A673 (cell line): ENCODE results near the gene USP31. TPM values are rescaled to one million over a fixed set of nuclear protein-coding genes. Genes with fewer than 3 reads are reported as not detected.
"Not testable (repeated sequence)": the region's sequence is repeated elsewhere in the genome, so short reads cannot be mapped to it uniquely, and the experiment has no call there.

Source experiments
- BruUV-seq: library from RNA; stranded (reverse); fragments of 400-500 nt; replicated peaks from 2 replicates; lab custom pipeline; 2021; lab: Mats Ljungman, UMichigan
- CTCF ChIA-PET: fragments of 300-600 bp; sonication (Branson Sonifier 250); formaldehyde crosslinking; loops from one replicate; lab custom pipeline; 2022; ENCODE audit warnings: antibody characterized with exemption; lab: Charles Lee
- POLR2A ChIA-PET: fragments of 300-600 bp; sonication (Branson Sonifier 250); formaldehyde crosslinking; loops from one replicate; lab custom pipeline; 2022; ENCODE audit warnings: antibody characterized with exemption; ENCODE audit not compliant: low non-redundant PET; lab: Charles Lee
- DNase-seq: peaks from one replicate; pipeline ENCODE4 v3.0.0-alpha.2; 2015; ENCODE audit warnings: low spot score
- H3K27ac ChIP-seq: fragments of 200-600 bp; sonication (generic); 2 replicates; pipeline ENCODE4 v1.5.1; 2016; ENCODE audit warnings: mixed run types, low read depth, mild to moderate bottlenecking, mixed read lengths, antibody characterized with exemption, low read length; ENCODE audit not compliant: poor library complexity, severe bottlenecking
- H3K27me3 ChIP-seq: fragments of 200-600 bp; sonication (generic); replicated peaks from 2 replicates; pipeline ENCODE4 v1.6.1; 2017; ENCODE audit warnings: mixed run types, low read depth, mild to moderate bottlenecking, mixed read lengths, antibody characterized with exemption, low read length; ENCODE audit not compliant: insufficient read depth, poor library complexity
- H3K36me3 ChIP-seq: fragments of 200-600 bp; sonication (generic); 2 replicates; pipeline ENCODE4 v1.6.1; 2016; ENCODE audit warnings: mixed run types, mild to moderate bottlenecking, mixed read lengths, antibody characterized with exemption, low read length; ENCODE audit not compliant: insufficient read depth, poor library complexity, severe bottlenecking
- H3K4me1 ChIP-seq: fragments of 200-600 bp; sonication (generic); 2 replicates; pipeline ENCODE4 v1.6.1; 2017; ENCODE audit warnings: mixed run types, mild to moderate bottlenecking, mixed read lengths, antibody characterized with exemption, low read length; ENCODE audit not compliant: insufficient read depth, poor library complexity, severe bottlenecking
- H3K4me3 ChIP-seq: fragments of 200-600 bp; sonication (generic); 2 replicates; pipeline ENCODE4 v1.5.1; 2016; ENCODE audit warnings: low read depth, mixed run types, mild to moderate bottlenecking, mixed read lengths, low read length; ENCODE audit not compliant: poor library complexity, severe bottlenecking
- H3K9me3 ChIP-seq: fragments of 200-600 bp; sonication (generic); 2 replicates; pipeline ENCODE4 v1.6.1; 2016; ENCODE audit warnings: mixed run types, low read depth, mild to moderate bottlenecking, mixed read lengths, antibody characterized with exemption, low read length; ENCODE audit not compliant: poor library complexity, severe bottlenecking
- CTCF ChIP-seq: fragments of 300-800, 200-600 bp; sonication (generic); conservative IDR thresholded peaks from 2 replicates; pipeline ENCODE4 v1.5.1; 2017; ENCODE audit warnings: low read depth, mild to moderate bottlenecking, antibody characterized with exemption, low read length, moderate library complexity, mixed read lengths
- EZH2 ChIP-seq: fragments of 200-600 bp; sonication (generic); IDR thresholded peaks from 2 replicates; pipeline ENCODE4 v1.6.1; 2017; ENCODE audit warnings: borderline replicate concordance, low read depth, mild to moderate bottlenecking, mixed read lengths, antibody characterized with exemption, low read length; ENCODE audit not compliant: poor library complexity, severe bottlenecking
- intact Hi-C: fragments of 100-400 bp; cut with micrococcal nuclease; formaldehyde crosslinking; loops from one replicate; pipeline ENCODE4 v1.10.0; 2022; ENCODE audit not compliant: unreplicated experiment
- total RNA-seq: library from RNA; stranded (reverse); gene quantifications from 2 replicates; pipeline ENCODE4 v1.2.3, GENCODE V29; 2021

USP31 gene
- total RNA-seq, 1 experiment from 2014 or later: 34.4 TPM

- BruUV-seq: no TSS peak
- ChIA-PET POLR2A (no interaction called here), CTCF (interaction anchor here (0.5 to 0.6 kb wide), 2 partner anchors 11 to 63 kb away, joined by 3 to 8 read pairs; no protein-coding TSS in a partner anchor)
- TF ChIP-seq CTCF (no peak), EZH2 (no peak)
- no peaks in the 10 kb centered on the region for H3K27me3 ChIP-seq
- intact Hi-C loops: no loop called here
- DNase-seq: no peak
- peak overlapping the region; percentile 75 for H3K4me3 ChIP-seq
- peak overlapping the region; percentile 38 for H3K27ac ChIP-seq
- H3K9me3 ChIP-seq: no peaks in the 10 kb centered on the region
- no peaks in the 10 kb centered on the region for H3K36me3 ChIP-seq
- H3K4me1 ChIP-seq: peaks cover 57% of the 10 kb centered on the region
Measured at GRCh38 chr16:23146877-23147601, 2.2 kb downstream of the USP31 start.

- Histone ChIP-seq H3K36me3 (no peaks in the 10 kb centered on the region), H3K9me3 (no peaks in the 10 kb centered on the region), H3K4me3 (peak overlapping the region; percentile 25), H3K27ac (peak overlapping the region; percentile 76), H3K4me1 (peaks cover 57% of the 10 kb centered on the region), H3K27me3 (no peaks in the 10 kb centered on the region)
- TF ChIP-seq CTCF: no peak
- TF ChIP-seq EZH2: no peak
- intact Hi-C loops: no loop called here
- peak; percentile 69 for DNase-seq
- ChIA-PET POLR2A (no interaction called here), CTCF (interaction anchor here (1.3 kb wide), 1 partner anchor 290 kb away, joined by 6 read pairs; no protein-coding TSS in a partner anchor)
- BruUV-seq: no TSS peak
Measured at GRCh38 chr16:23145608-23146007, 3.6 kb downstream of the USP31 start.

- H3K27ac ChIP-seq: peak overlapping the region; percentile 76
- no peaks in the 10 kb centered on the region for H3K9me3 ChIP-seq
- no peaks in the 10 kb centered on the region for H3K36me3 ChIP-seq
- intact Hi-C loops: no loop called here
- no TSS peak for BruUV-seq
- peak; percentile 87 for DNase-seq
- peak overlapping the region; percentile 25 for H3K4me3 ChIP-seq
- no peak for TF ChIP-seq EZH2
- no peaks in the 10 kb centered on the region for H3K27me3 ChIP-seq
- H3K4me1 ChIP-seq: peaks cover 57% of the 10 kb centered on the region
- ChIA-PET CTCF (interaction anchor here (1.3 kb wide), 1 partner anchor 291 kb away, joined by 6 read pairs; no protein-coding TSS in a partner anchor), POLR2A (no interaction called here)
Measured at GRCh38 chr16:23145186-23145585, 4.1 kb downstream of the USP31 start.

GRCh38 chr16:23144393-23144792 lies 4.9 kb downstream of the USP31 start:
- Histone ChIP-seq H3K4me3 (peak overlapping the region; percentile 25), H3K27ac (peak overlapping the region; percentile 76), H3K4me1 (peaks cover 57% of the 10 kb centered on the region)
- BruUV-seq, H3K27me3 ChIP-seq, H3K36me3 ChIP-seq, intact Hi-C loops, H3K9me3 ChIP-seq, DNase-seq: not testable (repeated sequence)
- CTCF ChIA-PET: interaction anchor here (1.3 kb wide), 1 partner anchor 291 kb away, joined by 6 read pairs; no protein-coding TSS in a partner anchor
- POLR2A ChIA-PET: interaction anchor here (0.6 kb wide), 1 partner anchor 12 kb away, joined by 10 read pairs; no protein-coding TSS in a partner anchor
